Right cardiac atrium (tissue), 5 donors: ENCODE measurements around the gene ARFGEF2. TPM values are rescaled to one million over a fixed set of nuclear protein-coding genes. Genes with fewer than 3 reads are reported as not detected.

Experiments
- ATAC-seq, 2 donors: fragments of 200-7000 bp; cut with Tn5 transposase; one replicate each; pipeline versions ENCODE4 v1.8.0 to v1.9.1; 2020; ENCODE audit warnings: moderate library complexity in 2 of 2, mild to moderate bottlenecking in 1 of 2
- DNase-seq, 3 donors: peaks; one replicate each; pipeline ENCODE4 v3.0.0-alpha.2; 2020
- H3K27ac ChIP-seq: one replicate; pipeline ENCODE4 v1.5.1; 2013; ENCODE audit warnings: mild to moderate bottlenecking, low read length, control low read depth, moderate library complexity
- H3K27me3 ChIP-seq: one replicate; pipeline ENCODE4 v1.6.1; 2013; ENCODE audit not compliant: control insufficient read depth, insufficient read depth
- H3K4me1 ChIP-seq: one replicate; pipeline ENCODE4 v1.6.1; 2013; ENCODE audit warnings: low read length; ENCODE audit not compliant: control insufficient read depth, insufficient read depth
- H3K4me3 ChIP-seq: one replicate; pipeline ENCODE4 v1.5.1; 2013; ENCODE audit warnings: low read length, control low read depth
- H3K9me3 ChIP-seq: one replicate; pipeline ENCODE4 v1.6.1; 2013; ENCODE audit warnings: low read length; ENCODE audit not compliant: control insufficient read depth
- WGBS: extraction: QIAGEN DNeasy Blood & Tissue Kit; methylation state at CpG from one replicate; pipeline ENCODE4 v1.1.7; 2013; 5-methylcytosine and 5-hydroxymethylcytosine counted together
- intact Hi-C, 4 donors: fragments of 100-400 bp; cut with DNase I; formaldehyde crosslinking; loops; one replicate each; pipeline versions ENCODE4 v1.11.0 to v1.14.0; 2022 to 2023
- polyA plus RNA-seq: library from polyadenylated mRNA; stranded (reverse); fragments of 200-250 nt; gene quantifications from one replicate; pipeline ENCODE4 v1.2.3, GENCODE V29; 2013
- total RNA-seq, 4 donors: library from RNA; stranded (reverse); fragmentation: NEBNext Ultra II Directional; extraction: Animal tissue kit (Norgen Biotek cat#: 25700); gene quantifications; one replicate each; pipeline ENCODE4 v1.2.1, GENCODE V29; 2021
- donor health status: healthy with polysubstance abuse.
- donor health status: DM: no; HTN: yes; CAD: no.
- donor health status: DM: no; HTN: no; CAD: no.
- donor health status: DM: no; HTN: yes; CAD: no; lungs with severe emphysema.
- donor health status: DM: yes; HTN: yes; CAD: no.

ARFGEF2 gene
- total and polyA plus RNA-seq, 5 donors = 10.8 to 44.1 (median 38.0) TPM

- Histone ChIP-seq H3K27me3 (no peaks in the 10 kb centered on the region), H3K4me1 (peaks cover 2% of the 10 kb centered on the region), H3K9me3 (no peaks in the 10 kb centered on the region), H3K4me3 (no peak overlapping the region), H3K27ac (peak overlapping the region; percentile 72)
- WGBS = 47% methylated on average over 2 of the region's 2 CpGs
- intact Hi-C loops = no loop called here
- DNase-seq (no peak), ATAC-seq (peak; percentile 65 to 89)
Measured at GRCh38 chr20:48957533-48957932, 36.0 kb downstream of the ARFGEF2 start.

- peaks cover 2% of the 10 kb centered on the region for H3K4me1 ChIP-seq
- no peak overlapping the region for H3K27ac ChIP-seq
- H3K27me3 ChIP-seq = no peaks in the 10 kb centered on the region
- intact Hi-C loops = no loop called here
- no peak overlapping the region for H3K4me3 ChIP-seq
- no peak for ATAC-seq
- DNase-seq = no peak
- 93% methylated on average over 2 of the region's 2 CpGs for WGBS
- H3K9me3 ChIP-seq = no peaks in the 10 kb centered on the region
Measured at GRCh38 chr20:48958743-48959142, 37.2 kb downstream of the ARFGEF2 start.

GRCh38 chr20:48959899-48960550, 38.5 kb downstream of the ARFGEF2 start:
- Histone ChIP-seq H3K27me3 (no peaks in the 10 kb centered on the region), H3K27ac (no peak overlapping the region), H3K4me1 (peaks cover 2% of the 10 kb centered on the region), H3K9me3 (no peaks in the 10 kb centered on the region), H3K4me3 (no peak overlapping the region)
- WGBS = 94% methylated on average over 9 of the region's 9 CpGs
- intact Hi-C loops = no loop called here
- ATAC-seq = no peak
- no peak for DNase-seq

GRCh38 chr20:48962421-48962820, 40.9 kb downstream of the ARFGEF2 start:
- Histone ChIP-seq H3K27me3 (no peaks in the 10 kb centered on the region), H3K27ac (no peak overlapping the region), H3K4me3 (no peak overlapping the region), H3K4me1 (peaks cover 2% of the 10 kb centered on the region), H3K9me3 (no peaks in the 10 kb centered on the region)
- WGBS = 91% methylated on average over 4 of the region's 4 CpGs
- ATAC-seq (no peak), DNase-seq (no peak)
- intact Hi-C loops = no loop called here

- peak in 1 of 2 donors; percentile 25 for ATAC-seq
- Histone ChIP-seq H3K4me3 (no peak overlapping the region), H3K9me3 (no peaks in the 10 kb centered on the region), H3K27me3 (no peaks in the 10 kb centered on the region), H3K27ac (no peak overlapping the region), H3K4me1 (peaks cover 2% of the 10 kb centered on the region)
- DNase-seq = no peak
- intact Hi-C loops = no loop called here
- 82% methylated on average over 11 of the region's 11 CpGs for WGBS
Measured at GRCh38 chr20:48962976-48963771, 41.7 kb downstream of the ARFGEF2 start.

GRCh38 chr20:48965189-48965910, 43.8 kb downstream of the ARFGEF2 start:
- H3K27ac ChIP-seq = no peak overlapping the region
- DNase-seq (no peak), ATAC-seq (no peak)
- whole genome bisulfite sequencing = 63% methylated on average over 3 of the region's 3 CpGs
- H3K27me3 ChIP-seq = no peaks in the 10 kb centered on the region
- no peaks in the 10 kb centered on the region for H3K4me1 ChIP-seq
- no peaks in the 10 kb centered on the region for H3K9me3 ChIP-seq
- intact Hi-C loops = no loop called here
- H3K4me3 ChIP-seq = no peak overlapping the region

GRCh38 chr20:48970681-48971365, 49.3 kb downstream of the ARFGEF2 start:
- Histone ChIP-seq H3K27ac (no peak overlapping the region), H3K9me3 (no peaks in the 10 kb centered on the region), H3K4me3 (no peak overlapping the region), H3K4me1 (no peaks in the 10 kb centered on the region), H3K27me3 (no peaks in the 10 kb centered on the region)
- DNase-seq (no peak), ATAC-seq (no peak)
- 96% methylated on average over 10 of the region's 10 CpGs for WGBS
- intact Hi-C loops = no loop called here

- no peak for DNase-seq
- no peak for ATAC-seq
- Histone ChIP-seq H3K27ac (no peak overlapping the region), H3K4me1 (no peaks in the 10 kb centered on the region), H3K4me3 (no peak overlapping the region), H3K9me3 (no peaks in the 10 kb centered on the region), H3K27me3 (no peaks in the 10 kb centered on the region)
- WGBS = 72% methylated on average over 4 of the region's 4 CpGs
- intact Hi-C loops = no loop called here
Measured at GRCh38 chr20:48971956-48972355, 50.4 kb downstream of the ARFGEF2 start.

- no peaks in the 10 kb centered on the region for H3K4me1 ChIP-seq
- DNase-seq = no peak
- H3K27me3 ChIP-seq = no peaks in the 10 kb centered on the region
- H3K4me3 ChIP-seq = no peak overlapping the region
- 60% methylated on average over 3 of the region's 3 CpGs for WGBS
- intact Hi-C loops = no loop called here
- no peak for ATAC-seq
- H3K27ac ChIP-seq = no peak overlapping the region
- no peaks in the 10 kb centered on the region for H3K9me3 ChIP-seq
Measured at GRCh38 chr20:48972816-48973215, 51.3 kb downstream of the ARFGEF2 start.

GRCh38 chr20:48975955-48976354, 54.4 kb downstream of the ARFGEF2 start:
- Histone ChIP-seq H3K27ac (no peak overlapping the region), H3K27me3 (no peaks in the 10 kb centered on the region), H3K4me1 (no peaks in the 10 kb centered on the region), H3K4me3 (no peak overlapping the region), H3K9me3 (no peaks in the 10 kb centered on the region)
- intact Hi-C loops = no loop called here
- DNase-seq = no peak
- peak in 1 of 2 donors; percentile 70 for ATAC-seq
- 66% methylated on average over 9 of the region's 9 CpGs for WGBS
